Stimulated activated CD8-positive, alpha-beta memory T cell treated with anti-CD3 and anti-CD28 coated beads, Interleukin-12 subunit alpha, Interleukin-12 subunit beta, amount 100 ng/mL, for 1 hour (primary cell): Measurements from ENCODE around the gene GCK.

Experiments
- DNase-seq: peaks from one replicate; pipeline ENCODE4 v3.0.0-alpha.2; 2020; ENCODE audit warnings: low read depth

The GCK gene

GRCh38 chr7:44103923-44104859 lies 85.0 kb downstream of the GCK start, which contains the start of gene AEBP1:
Gene AEBP1, plus strand, starts transcription at chr7:44104345. Its CDS starts 321 bp downstream, at chr7:44104666.
- DNase-seq: no peak

- DNase-seq: no peak
These were observed 85.7 kb downstream of the GCK start for GRCh38 chr7:44103566-44103922.

GRCh38 chr7:44102846-44103565 lies 86.2 kb downstream of the GCK start:
- no peak for DNase-seq

GRCh38 chr7:44101966-44102845 lies 87.0 kb downstream of the GCK start:
- no peak for DNase-seq

- no peak for DNase-seq
These were observed 87.8 kb downstream of the GCK start for GRCh38 chr7:44101303-44101965.

- no peak for DNase-seq
These were observed 88.6 kb downstream of the GCK start for GRCh38 chr7:44100458-44101302.

- DNase-seq: no peak
These were observed 89.6 kb downstream of the GCK start for GRCh38 chr7:44099669-44100068.

GRCh38 chr7:44098092-44099068 lies 90.9 kb downstream of the GCK start:
- no peak for DNase-seq

- DNase-seq: no peak
These were observed 91.9 kb downstream of the GCK start for GRCh38 chr7:44097064-44097932.

- no peak for DNase-seq
These were observed 92.8 kb downstream of the GCK start for GRCh38 chr7:44096326-44096881.

GRCh38 chr7:44095781-44096180 lies 93.5 kb downstream of the GCK start:
- no peak for DNase-seq

- DNase-seq: no peak
These were observed 94.2 kb downstream of the GCK start for GRCh38 chr7:44094883-44095592.

GRCh38 chr7:44094365-44094764 lies 94.9 kb downstream of the GCK start:
- no peak for DNase-seq
